ENCODE measurements around the gene GOLGA6L26.
"Not testable (repeated sequence)": the region's sequence is repeated elsewhere in the genome, so short reads cannot be mapped to it uniquely, and the experiment has no call there.

Gene GOLGA6L26

GRCh38 chr15:23334096-23334495, at the start of gene GOLGA6L26:
Gene GOLGA6L26 (minus strand): TSS chr15:23334196. CDS start chr15:23334135, 61 bp downstream.
- DNase-seq = not testable (repeated sequence)

GRCh38 chr15:23381192-23381591, 47.2 kb upstream of the GOLGA6L26 start:
- DNase-seq = not testable (repeated sequence)

GRCh38 chr15:23380700-23381099, 46.7 kb upstream of the GOLGA6L26 start:
- DNase-seq = not testable (repeated sequence)

DNA sequence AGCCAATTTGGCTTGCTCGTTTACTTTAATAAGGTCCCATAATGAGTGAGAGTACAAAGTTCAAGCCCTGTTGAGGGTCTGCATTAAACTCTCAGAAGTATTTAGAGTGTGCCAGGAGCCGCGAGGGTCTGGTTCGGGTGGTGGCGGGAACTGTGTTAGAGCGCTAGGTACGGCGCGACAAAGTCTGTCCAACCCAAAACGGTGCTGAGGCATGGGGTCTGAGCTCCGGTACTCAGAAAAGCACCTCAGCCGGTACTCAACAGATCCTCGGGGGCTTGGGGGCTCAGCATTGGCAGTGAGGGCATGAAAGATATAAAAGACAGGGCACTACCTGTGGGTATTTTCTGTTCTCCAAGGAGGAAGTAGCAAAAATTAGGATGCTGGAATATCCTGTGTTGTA, 45.0 kb upstream of the GOLGA6L26 start:
- not testable (repeated sequence) for DNase-seq

- DNase-seq = not testable (repeated sequence)
Measured at GRCh38 chr15:23374226-23374625, 40.2 kb upstream of the GOLGA6L26 start.

DNA sequence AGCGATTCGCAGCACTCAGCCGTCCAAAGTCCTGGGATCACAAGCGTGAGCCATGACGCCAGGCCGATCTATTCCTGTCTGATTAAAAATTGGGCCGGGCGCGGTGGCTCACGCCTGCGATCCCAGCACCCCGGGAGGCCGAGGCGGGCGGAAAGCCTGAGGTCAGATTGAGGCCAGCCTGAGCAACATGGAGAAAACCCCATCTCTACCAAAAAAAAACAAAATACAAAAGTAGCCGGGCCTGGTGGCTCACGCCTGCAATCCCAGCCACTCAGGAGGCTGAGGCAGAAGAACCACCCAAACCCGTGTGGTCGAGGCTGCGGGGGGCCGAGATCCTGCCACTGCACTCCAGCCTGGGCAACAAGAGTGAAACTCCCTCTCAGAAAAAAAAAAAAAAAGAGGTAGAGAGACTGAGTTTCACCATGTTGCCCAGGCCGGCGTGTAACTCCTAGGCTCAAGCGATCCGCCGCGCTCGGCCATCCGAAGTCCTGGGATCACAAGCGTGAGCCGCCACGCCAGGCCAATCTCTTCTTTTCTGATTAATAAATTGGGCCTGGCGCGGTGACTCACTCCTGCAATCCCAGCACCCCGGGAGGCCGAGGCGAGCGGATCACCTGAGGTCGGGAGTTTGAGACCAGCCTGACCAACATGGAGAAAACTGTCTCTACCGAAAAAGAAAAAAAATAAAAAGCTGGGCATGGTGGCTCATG, 39.0 kb upstream of the GOLGA6L26 start:
- not testable (repeated sequence) for DNase-seq

DNA sequence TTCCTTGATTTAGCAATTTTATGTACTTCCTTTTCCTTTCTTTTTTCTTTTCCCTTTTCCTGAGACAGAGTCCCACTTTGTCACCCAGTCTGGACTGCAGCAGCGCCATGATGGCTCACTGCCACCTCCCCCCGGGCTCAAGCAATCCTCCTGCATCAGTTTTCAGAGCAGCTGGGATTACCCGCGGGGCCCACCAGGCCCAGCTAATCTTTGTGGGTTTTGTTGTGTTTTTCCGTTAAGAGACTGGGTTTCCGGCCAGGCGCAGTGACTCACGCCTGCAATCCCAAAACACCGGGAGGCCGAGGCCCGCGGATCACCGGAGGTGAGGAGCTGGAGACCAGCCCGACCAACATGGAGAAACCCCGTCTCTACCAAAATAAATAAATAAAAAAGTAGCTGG, 38.3 kb upstream of the GOLGA6L26 start:
- DNase-seq = no peak

DNA sequence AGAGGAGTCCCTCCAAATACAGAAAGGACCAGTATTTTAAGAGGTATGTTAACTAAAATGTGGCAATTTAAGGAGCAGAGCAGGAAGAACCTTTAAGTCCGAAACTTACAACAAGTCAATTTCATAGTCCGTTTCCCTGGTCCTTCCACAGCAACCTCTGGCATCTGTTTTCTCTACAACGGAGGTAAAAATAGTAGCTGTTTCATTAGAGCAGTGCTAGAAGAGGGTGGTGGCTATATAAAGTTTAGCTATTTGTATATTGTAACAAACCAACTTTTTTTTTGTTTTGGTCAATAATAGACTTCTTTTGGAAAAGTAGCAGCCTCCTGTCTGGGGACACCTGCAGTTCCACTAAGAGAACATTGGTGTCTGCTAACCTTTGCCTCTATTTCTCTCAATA, 37.9 kb upstream of the GOLGA6L26 start:
- not testable (repeated sequence) for DNase-seq

DNA sequence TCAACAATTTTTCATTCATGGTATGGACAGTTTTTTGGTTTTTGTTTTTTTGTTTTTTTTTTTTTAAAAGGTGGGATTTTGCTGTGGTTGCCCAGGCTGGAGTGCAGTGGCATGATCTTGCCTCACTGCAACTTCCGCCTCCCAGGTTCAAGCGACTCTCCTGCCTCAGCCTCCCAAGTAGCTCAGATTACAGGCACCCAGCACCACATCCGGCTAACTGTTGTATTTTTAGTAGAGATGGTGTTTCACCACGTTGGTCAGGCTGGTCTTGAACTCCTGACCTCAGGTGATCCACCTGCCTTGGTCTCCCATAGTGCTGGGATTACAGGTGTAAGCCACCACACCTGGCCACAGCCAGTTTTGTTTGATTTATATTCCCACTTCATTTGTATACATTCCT, 37.1 kb upstream of the GOLGA6L26 start:
- DNase-seq = not testable (repeated sequence)

DNA sequence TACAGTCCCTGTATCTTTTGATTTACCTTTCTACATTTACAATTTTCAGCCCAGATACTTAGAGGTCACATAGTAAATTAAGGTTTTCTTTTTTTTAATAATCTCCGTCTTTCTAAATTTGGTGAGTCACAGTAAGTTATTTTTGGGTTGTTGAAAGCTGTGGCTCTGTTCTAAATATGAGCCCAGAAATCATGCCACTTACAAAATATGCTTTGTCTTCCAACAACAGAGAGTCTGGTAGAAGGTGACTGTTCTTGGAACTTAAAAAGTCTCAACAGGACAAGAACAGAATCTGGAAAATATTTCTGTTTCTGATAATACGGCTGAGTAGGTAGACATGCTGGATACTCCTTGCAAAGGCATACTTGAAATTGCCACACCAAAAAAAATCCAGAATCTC, 36.6 kb upstream of the GOLGA6L26 start:
- DNase-seq = no peak

- not testable (repeated sequence) for DNase-seq
Measured at GRCh38 chr15:23364261-23364660, 30.3 kb upstream of the GOLGA6L26 start.

- not testable (repeated sequence) for DNase-seq
Measured at GRCh38 chr15:23362622-23363021, 28.6 kb upstream of the GOLGA6L26 start.

GRCh38 chr15:23354448-23354847, 20.5 kb upstream of the GOLGA6L26 start, which contains the start of gene GOLGA8S:
Gene GOLGA8S (plus strand): TSS chr15:23354748. CDS start chr15:23354810, 62 bp downstream.
- DNase-seq = not testable (repeated sequence)

DNA sequence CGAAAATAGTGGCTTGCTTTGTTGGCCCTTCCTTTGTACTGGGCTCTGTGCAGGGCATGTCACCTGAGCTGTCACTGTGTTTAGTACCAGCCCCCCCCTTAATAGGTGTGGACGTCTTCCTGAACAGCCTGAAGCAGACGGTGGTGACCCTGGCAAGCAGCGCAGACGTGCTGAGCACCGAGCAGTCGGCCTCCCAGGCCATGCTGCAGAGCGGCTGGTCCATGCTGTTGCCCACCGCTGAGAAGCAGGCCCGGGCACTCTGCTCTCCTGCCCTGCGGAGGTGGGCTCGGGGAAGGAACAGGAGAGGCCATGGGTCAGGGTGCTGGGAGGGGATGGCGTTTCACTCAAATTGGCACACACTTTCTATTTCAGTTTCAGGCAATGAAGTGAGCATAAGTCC, 22.8 kb downstream of the GOLGA6L26 start:
- not testable (repeated sequence) for DNase-seq

DNA sequence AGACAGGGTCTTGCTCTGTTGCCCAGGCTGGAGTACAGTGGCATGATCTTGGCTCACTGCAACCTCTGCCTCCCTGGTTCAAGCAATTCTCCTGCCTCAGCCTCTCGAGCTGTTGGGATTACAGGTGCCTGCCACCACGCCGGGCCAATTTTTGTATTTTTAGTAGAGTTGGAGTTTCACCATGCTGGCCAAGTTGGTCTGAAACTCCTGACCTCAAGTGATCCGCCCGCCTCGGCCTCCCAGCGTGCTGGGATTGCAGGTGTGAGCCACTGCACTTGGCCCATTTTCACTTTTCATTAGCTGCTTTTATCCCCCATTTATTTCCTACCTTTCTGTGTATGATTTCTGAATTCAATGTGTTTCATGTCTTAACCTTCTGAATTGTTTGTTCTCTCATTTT, 28.1 kb downstream of the GOLGA6L26 start:
- not testable (repeated sequence) for DNase-seq

DNA sequence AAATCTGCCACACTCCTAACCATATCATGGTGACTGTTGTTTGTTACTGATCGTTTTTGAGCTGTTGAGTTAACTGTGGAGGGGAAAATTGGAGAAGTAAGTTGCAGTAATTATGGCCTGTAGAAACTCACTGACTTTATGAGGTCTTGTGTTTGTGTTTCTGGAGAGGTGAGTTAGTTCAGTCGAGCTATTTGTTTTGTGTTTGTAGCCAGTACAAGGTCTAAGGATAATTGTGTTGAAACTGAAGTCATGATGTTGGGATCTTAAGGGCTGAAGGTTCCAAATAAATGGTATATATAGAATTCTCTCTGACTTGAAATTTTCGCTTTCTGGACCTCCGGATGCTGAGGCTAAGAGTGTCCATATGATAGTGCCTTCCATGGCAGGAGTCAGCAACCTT, 29.2 kb downstream of the GOLGA6L26 start:
- DNase-seq = not testable (repeated sequence)

DNA sequence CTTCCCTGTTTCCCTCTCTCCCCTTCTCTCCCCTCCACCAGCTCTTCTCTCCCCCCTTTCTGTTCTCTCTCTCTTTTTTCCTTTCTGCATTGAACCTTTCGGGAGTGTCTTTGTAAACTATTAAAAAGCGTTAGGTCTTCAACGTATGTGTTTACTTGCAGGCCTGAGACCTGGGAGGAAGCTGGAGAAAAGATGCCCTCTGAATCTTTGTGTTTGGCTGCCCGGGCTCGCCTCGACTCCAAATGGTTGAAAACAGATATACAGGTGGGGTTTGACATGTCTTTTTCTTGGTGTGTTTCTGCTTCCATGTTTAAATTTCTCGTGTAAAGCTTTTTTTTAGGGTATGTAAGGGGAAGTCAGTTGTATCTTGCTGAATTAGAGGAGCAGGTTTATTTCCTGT, 29.7 kb downstream of the GOLGA6L26 start:
- DNase-seq = not testable (repeated sequence)

- DNase-seq = not testable (repeated sequence)
Measured at GRCh38 chr15:23303654-23304053, 30.3 kb downstream of the GOLGA6L26 start.

GRCh38 chr15:23303246-23303645, 30.8 kb downstream of the GOLGA6L26 start:
- DNase-seq = not testable (repeated sequence)

All from 8988T (cell line).